ENCODE data around the gene NT5DC3.
A peak's percentile ranks its signal among the peaks of the same experiment; 100 is the strongest.

NT5DC3 gene

GRCh38 chr12:103840876-103841689 is at the start of gene NT5DC3:
Gene NT5DC3, minus strand, starts transcription at chr12:103841234. Its CDS starts 78 bp downstream, at chr12:103841156.
- DNase-seq: peak; percentile 89

GRCh38 chr12:103887738-103888137 is 46.7 kb upstream of the NT5DC3 start:
- no peak for DNase-seq

- no peak for DNase-seq
These were observed 45.3 kb upstream of the NT5DC3 start for GRCh38 chr12:103886195-103886797.

GRCh38 chr12:103884316-103884715 is 43.3 kb upstream of the NT5DC3 start:
- DNase-seq: peak; percentile 69

- DNase-seq: no peak
These were observed 42.9 kb upstream of the NT5DC3 start for GRCh38 chr12:103883908-103884307.

- DNase-seq: no peak
These were observed 42.0 kb upstream of the NT5DC3 start for GRCh38 chr12:103882861-103883596.

GRCh38 chr12:103881261-103881660 is 40.2 kb upstream of the NT5DC3 start:
- DNase-seq: peak; percentile 50

GRCh38 chr12:103880299-103881142 is 39.5 kb upstream of the NT5DC3 start:
- peak; percentile 99 for DNase-seq

GRCh38 chr12:103879878-103880277 is 38.8 kb upstream of the NT5DC3 start:
- DNase-seq: peak; percentile 72

- no peak for DNase-seq
These were observed 38.1 kb upstream of the NT5DC3 start for GRCh38 chr12:103879048-103879692.

- DNase-seq: peak; percentile 85
These were observed 37.0 kb upstream of the NT5DC3 start for GRCh38 chr12:103877934-103878510.

- no peak for DNase-seq
These were observed 36.3 kb upstream of the NT5DC3 start for GRCh38 chr12:103877288-103877687.

GRCh38 chr12:103875666-103876065 is 34.6 kb upstream of the NT5DC3 start:
- DNase-seq: no peak

GRCh38 chr12:103868215-103868614 is 27.2 kb upstream of the NT5DC3 start:
- no peak for DNase-seq

- no peak for DNase-seq
These were observed 24.2 kb upstream of the NT5DC3 start for GRCh38 chr12:103865151-103865730.

- DNase-seq: no peak
These were observed 23.7 kb upstream of the NT5DC3 start for GRCh38 chr12:103864710-103865109.

- no peak for DNase-seq
These were observed 18.0 kb upstream of the NT5DC3 start for GRCh38 chr12:103858953-103859601.

GRCh38 chr12:103858335-103858734 is 17.3 kb upstream of the NT5DC3 start:
- DNase-seq: no peak

- no peak for DNase-seq
These were observed 16.1 kb upstream of the NT5DC3 start for GRCh38 chr12:103857164-103857563.

GRCh38 chr12:103855896-103856657 is 15.0 kb upstream of the NT5DC3 start:
- DNase-seq: no peak
